8988T (cell line): ENCODE measurements around the gene PTPRM.

Experiments used
- DNase-seq: peaks from one replicate; pipeline ENCODE4 v3.0.0; 2011

PTPRM gene

DNA sequence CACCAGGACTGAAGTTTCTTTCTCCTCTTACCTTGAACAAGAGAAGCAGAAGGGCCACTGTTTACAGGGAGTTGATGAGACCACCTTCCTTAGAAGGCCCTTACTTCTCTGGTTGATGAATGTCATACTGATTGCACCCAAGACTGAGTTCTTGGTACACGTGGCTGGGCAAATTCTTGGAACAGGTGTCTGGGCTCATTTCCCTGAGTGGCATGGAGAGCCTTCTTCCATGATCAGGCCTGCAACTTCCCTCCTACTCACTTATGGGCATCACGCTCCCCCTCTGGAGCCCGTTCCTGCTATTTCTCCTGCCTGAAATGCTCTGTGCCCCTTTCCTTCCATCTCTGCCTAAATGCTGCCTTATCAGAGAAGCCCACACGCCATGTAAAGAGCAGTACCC lies 110.3 kb downstream of the PTPRM start:
- DNase-seq = no peak

DNA sequence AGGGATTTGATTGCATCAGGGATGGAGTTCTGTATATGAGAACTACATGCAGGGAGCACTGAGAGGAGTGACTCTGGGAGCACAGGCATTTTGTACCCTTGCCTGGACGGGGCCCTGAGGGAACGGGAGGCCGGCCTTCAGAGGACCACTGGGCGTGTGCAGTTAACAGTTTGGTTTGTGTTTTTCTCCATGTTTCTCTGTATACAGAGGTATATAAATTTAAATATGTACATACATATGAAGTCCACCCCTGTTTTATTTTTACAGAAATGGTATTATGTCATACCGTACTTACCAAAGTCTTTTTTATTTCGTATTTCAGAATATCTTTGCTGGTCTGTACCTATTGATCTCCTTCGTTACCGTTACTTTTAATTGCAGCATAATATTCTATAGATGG lies 111.3 kb downstream of the PTPRM start:
- no peak for DNase-seq

DNA sequence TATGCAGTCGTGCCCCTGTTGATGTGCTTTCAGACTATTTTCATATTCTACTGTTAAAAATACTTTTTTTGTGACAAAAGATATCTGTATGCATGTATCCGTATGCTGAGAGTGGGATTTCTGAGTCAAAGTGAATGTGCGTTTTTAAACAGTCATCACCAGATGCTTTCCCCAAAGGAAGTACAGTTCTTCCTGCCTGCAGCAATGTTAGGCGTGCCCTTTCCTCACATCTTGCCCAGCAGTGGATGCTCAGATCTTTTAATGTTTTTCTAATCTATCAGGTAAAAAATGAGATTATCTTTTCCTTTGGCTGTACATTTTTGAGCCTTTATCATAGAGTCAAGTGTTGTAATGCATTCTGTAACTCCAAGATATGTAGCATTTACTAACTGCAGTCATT lies 111.7 kb downstream of the PTPRM start:
- DNase-seq = no peak

DNA sequence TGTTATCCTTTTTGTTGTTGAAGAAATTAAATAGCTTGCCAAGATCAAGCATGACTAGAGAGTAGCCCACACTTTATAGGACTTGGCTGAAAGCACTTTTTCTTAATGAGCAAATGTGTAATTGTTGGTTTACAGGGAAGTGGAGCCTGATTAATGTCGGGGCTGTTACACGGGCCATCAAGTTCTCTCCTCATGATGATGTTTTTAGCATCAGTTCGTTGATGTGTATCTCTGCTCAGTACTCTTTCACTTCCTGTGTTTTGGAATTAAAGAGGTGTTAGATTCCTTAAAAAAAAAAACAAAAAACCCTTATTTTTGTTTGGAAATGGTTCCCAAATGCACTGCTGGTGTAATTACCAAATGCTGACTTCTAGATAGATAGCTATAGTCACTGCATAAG lies 114.2 kb downstream of the PTPRM start:
- no peak for DNase-seq

DNA sequence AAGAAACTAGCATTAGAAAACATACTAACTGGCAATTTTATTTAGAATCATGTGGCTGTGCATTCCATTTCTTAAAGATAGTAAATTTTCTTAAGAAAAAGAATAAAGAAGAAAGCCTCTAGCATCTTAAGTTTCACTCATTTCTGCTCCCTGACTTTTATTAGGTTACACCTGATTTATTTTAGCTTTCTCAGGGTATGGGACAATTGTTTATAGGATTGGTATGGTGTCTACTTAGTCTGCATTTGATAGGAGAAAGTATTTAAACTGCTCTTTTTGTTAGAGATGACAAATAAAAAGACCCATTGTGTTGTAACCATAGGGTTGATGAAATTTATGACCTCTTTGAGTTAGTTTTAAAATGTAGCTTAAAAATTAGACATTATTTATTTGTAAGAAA lies 115.2 kb downstream of the PTPRM start:
- DNase-seq = no peak

DNA sequence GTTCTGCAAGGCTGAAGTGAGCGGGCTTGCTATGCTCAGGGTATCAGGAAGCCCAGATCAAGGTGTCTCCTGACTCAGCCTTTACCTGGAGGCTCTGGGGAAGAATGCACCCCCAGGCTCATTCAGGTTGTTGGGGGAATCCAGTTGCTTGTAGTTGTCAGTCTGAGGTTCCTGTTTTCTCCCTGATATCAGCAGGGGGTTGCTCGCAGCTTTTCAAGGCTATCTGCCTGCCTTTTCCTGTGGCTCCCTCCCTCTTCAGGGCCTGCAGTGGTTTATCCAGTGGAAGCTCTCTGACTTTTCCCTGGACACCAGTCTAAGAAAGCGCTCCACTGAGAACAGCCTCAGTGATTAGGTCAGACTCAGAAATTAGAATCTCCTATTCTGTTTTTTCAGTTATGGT lies 116.6 kb downstream of the PTPRM start:
- no peak for DNase-seq

DNA sequence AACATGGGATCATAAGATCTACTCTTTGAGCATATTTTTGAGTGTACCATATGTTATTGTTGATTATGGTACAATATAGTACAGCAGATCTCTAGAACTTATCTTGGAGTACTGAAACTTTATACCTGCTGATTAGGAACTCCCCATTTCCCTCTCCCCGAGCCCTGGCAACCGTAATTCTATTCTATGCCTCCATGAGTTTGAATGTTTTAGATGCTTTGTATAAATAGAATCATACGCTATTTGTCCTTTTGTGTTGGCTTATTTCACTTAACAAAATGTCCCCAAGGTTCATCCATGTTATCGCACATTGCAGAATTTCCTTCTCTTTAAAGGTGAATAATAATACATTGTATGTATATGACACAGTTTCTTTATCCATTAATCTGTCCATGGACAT lies 117.2 kb downstream of the PTPRM start:
- no peak for DNase-seq

DNA sequence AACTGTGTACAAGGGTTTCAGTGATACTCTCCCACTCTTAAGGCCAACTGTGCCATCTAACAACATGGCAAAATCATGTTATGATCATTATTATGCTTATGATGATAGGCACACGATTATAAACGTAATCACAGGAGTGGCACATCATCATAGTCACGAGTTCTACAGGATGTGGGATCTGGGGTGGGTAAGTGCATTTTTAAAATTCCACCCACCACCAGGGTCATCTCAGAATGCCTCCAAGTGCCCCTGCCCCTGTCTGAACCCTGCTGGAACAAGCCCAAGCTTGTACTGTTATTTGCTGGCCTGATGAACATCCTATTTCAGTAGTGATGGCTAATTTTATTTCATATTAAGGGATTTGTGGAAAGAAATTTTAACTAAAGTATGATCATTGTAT lies 117.8 kb downstream of the PTPRM start:
- no peak for DNase-seq

DNA sequence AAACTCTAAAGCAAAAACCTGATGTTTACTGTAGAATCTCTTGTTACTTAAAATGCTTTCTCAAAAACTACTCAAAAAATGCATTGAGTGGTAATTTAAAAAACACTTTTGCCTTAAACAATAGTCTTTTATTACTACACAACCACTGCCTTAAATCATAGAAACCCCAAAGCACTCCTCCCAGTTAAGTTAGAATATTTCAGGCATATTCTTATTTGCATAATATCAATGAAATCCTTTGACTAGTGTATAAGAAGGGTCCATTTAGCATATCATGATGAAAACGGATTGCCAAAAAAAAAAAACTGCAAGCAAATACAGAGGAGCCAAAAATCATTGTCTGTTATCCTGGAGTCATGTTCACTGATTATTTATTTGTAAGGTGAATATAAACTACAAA lies 119.2 kb downstream of the PTPRM start:
- no peak for DNase-seq

DNA sequence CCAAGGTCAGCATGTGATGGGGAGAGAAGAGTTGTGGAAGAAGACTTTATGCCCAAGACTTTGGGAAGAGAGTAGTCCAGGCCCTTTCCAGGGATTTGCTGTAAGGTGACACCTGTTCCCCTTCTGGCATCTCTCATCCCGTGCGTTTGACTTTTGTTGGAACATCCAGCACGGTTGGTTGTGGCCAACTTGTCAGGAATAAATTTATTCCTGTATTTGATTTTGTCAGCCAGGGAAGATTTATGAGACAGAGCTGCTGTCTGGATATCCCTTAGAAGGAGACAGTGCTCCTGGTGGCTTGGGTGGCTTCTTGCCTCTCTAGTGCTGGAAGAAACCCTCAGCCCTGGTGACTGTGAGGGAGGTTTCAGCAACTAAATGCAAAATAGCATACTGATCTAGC lies 121.5 kb downstream of the PTPRM start:
- no peak for DNase-seq

DNA sequence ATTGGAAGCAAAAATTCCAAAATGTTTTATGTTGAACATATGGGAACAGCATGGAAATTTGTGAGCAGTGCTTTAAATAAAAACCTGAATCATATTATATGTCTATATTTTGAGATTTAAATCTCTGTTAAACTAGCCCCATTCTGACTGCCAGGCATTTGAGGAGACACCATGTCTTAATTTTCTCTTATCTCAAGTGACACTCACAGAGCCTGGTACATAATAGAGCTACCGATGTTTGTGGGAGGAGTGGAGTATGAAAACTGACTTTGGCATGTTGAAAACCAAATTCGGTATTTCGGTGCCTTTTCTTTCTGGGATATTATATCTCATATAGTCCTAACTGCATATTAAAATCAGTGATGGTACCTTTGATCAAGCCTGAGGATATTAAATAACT lies 124.1 kb downstream of the PTPRM start:
- DNase-seq = no peak

DNA sequence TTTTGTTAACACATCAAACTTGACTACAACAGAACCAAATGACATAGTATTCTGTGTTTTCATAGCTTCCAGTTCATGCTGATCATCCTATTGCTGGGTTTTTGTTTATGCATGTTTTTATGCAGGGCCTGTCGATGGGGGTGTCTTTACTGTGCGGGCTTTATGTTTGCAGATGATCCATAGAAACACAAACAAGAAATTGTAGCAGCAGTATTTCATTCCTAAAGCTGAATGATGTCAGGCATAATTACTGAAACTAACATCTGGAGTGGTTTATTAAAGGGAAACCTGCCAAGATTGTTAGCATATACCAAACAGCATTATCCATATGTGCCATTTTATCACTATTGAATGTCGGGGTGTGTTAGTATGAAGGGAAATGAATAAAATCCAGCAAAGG lies 129.7 kb downstream of the PTPRM start:
- no peak for DNase-seq

DNA sequence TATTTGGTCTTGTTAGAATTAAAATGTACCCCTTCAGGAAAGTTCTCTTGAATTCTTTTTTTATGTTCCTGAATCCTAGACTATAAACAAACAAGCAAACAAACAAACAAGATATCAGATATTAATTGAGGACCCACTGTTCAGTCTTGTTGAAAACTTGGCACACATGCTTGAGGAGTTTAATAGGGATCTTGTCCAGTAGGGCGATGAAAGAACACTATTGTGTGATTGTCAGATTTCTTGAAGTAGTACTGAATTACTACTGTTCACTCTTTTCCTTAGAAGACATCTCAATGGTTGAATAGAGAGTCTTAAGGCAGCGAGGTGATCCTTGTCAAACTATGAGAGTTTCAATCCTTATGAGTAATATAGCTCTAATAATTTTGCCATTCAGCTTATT lies 130.2 kb downstream of the PTPRM start:
- no peak for DNase-seq

DNA sequence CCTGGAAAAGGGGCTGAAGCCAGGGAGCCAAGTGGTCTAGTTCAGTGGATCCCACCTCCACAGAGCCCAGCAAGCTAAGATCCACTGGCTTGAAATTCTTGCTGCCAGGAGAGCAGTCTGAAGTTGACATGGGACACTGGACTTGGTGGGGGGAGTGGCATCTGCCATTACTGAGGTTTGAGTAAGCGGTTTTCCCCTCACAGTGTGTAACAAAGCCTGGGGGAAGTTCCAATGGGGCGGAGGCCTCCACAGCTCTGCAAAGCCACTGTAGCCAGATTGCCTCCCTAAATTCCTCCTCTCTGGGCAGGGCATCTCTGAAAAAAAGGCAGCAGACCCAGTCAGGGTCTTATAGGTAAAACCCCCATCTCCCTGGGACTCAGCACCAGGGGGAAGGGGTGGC lies 144.4 kb downstream of the PTPRM start:
- DNase-seq = no peak

DNA sequence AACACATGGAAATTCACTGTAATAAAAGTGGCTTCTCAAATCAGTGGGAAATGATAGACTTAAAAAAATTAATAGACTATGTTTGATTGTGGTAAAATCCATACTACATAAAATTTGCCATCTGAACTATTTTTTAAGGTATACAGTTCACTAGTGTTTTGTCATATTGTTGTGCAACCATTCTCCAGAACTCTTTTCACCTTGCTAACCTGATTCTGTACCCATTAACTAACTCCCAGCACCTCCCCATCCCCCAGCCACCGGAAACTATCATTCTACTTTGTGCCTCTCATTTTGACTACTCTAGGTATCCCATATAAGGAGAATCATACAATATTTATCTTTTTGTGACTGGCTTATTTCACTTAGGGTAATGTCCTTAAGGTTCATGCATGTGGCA lies 153.3 kb downstream of the PTPRM start:
- DNase-seq = no peak

DNA sequence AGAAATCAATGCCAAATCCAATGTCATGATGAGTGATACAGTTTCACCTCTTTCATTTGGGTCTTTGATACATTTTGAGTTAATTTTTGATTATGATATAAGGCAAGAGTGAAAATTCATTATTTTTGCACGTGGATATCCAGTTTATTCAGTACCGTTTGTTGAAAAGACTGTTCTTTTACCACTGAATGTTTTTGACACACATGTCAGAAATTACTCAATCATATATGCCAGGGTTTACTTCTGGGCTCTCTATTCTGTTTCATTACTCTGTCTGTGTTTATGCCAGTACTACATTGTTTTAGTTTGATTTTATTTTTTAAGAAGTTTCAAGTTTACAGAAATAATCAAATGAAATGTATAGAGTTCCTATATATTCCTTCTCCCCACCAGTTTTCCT lies 154.4 kb downstream of the PTPRM start:
- no peak for DNase-seq

DNA sequence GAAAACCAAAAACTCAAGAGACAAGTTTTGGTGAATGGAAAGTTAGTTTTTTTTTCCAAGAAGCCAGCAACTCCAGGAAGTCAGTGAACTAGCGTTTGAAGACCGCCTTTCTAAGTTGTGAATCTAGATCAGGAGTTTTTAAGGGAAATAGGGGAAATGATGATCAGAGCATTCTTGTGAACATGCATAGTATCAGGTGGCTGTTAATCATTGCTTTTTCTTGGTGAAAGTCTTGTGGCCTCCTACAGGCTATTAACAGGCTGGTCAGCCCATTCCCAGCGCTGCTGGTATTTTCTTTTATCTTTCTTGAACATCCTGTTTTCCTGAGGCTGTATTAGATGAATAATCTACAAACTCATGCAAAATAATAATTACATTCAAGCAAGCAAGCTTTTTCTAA lies 155.8 kb downstream of the PTPRM start:
- DNase-seq = no peak

DNA sequence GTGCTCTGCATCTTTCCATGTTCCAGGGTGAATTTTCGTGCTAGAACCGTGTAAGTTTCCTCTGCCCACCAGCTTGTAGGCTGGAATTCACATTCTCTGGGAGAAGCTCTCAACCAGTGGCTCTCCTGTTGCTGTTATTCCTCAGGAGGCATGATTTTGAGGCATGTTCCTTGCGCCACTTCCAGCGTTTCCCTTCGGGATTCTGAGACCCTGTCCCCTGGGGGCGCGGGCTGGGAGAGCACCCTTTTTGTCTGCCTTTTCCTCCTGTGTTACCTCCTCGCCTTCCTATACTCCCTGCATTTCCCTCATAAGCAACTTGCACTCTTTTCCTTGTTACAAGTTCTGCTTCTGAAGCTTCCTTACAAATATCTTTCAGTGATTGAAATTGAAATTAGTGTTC lies 156.4 kb downstream of the PTPRM start:
- no peak for DNase-seq

DNA sequence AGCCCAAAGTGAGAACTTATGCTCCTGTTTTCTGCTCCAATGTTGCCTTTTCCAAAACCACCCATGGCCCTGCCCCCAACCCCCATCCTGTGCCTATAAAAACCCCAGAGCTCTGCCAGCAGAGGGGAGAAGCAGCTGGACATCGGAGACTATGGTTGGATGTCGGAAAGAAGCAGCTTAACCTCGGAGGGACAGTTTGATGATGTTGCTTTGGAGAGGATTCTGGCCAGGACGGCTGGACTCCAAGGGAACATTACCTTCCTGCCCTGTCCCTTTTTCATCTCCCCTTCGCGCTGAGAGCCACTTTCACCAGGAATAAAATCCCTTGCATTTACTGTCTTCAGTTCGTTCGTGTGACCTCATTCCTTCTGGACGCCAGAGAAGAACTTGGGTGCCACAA lies 158.4 kb downstream of the PTPRM start:
- DNase-seq = no peak

DNA sequence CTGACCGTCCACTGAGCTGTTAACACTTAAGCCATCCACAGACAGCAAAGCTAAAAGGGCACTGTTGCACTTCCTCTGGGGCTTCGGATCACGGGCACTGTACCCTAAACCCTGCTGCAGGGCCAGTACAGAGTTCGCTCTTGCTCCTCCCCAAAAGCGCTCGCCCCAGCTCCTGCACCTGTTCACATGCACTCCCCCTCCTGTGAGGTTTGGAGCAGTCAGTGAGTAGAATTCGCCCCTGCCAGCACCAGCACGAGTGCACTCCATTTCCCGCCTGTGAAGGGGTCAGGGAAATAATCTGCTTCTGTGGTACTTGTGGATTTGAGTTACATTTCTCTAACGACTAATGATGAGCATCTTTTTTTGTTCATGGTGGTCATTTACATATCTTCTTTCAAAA lies 158.8 kb downstream of the PTPRM start:
- no peak for DNase-seq

DNA sequence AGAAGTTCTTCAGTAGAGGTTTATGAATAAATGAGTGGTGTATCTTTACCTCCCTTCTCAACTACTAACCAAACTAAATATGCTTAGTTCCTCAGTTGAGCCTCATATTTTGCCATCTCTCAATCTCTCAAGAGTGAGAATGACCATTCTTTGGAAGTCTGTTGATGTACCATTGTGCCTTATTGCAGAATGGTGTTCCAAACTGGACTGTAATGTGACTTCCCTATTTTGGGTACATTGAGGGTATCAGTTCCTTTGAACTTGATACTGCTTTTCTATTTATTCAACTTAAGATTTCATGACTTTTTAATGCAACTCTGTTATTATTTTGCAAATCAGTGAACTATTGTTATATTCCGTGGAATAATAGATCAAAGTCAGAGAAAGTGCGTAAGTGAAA lies 159.4 kb downstream of the PTPRM start:
- DNase-seq = no peak

DNA sequence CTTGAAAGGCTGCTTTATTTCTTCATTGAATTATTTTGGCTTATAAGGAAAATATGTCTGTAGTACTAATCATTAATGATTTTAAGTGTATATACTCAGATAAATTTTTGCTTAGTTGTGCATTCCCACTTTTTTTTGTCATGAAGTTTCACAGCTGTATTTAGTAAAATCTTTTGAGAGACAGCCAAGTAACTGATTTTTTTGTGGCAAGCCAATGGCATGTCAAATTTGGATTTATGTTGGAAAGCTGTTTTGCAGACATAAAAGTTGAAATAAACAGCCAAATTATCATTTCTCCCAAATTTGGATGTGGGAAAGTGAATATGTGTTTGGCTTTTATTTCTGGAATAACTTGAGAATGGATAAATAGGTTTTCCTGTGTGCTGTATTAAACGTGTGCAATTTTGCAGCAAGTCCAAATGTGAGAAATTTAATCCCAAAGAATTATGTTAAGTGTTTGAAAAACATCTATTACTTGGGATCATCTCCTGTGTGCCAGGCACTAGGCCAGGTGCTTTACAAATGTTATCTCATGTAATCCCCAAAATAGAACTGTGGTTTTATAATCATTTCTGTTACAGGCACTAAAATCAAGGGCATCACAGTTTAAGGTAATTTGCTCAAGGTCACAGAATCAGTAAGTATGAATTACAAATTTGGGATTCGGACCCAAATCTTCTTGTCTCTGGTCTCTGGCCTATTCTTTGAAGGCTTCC lies 160.4 kb downstream of the PTPRM start:
- no peak for DNase-seq

DNA sequence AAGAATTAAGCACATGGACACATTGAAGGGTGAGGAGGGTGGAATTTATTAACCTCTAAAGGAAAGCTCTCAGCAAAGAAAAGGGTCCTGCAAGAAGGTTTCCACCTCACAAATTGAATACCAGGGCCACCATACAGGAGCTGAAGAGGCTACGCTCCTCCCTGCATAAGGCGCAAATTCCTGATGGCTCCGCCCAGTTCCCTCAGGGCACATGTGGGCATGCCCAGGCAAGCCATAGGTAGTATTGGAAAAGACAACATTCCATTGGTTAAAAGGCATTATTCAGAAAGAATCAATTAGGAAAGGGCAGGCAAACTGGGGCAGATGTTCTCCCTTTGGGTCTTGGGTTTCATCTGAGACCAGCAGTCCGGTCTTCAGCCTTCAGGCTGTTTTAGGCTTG lies 161.2 kb downstream of the PTPRM start:
- no peak for DNase-seq

DNA sequence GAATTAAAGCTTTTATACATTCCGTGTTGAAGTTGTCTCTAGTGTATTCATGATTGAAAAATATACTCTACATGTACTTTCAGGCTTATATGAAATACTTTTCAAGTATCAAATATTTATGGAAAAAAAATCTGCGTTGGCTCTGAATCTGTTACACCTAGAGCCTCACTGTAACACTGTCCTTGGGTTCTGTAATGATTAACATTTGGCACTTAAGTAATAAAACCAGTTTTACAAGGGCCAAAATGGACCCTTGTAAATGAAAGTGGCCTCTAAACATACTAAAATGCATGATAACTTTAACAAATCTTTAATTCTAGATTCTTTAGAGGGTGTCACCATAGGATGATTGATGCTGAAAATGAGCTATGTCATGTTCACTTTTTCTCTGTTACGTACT lies 162.8 kb downstream of the PTPRM start:
- DNase-seq = no peak

DNA sequence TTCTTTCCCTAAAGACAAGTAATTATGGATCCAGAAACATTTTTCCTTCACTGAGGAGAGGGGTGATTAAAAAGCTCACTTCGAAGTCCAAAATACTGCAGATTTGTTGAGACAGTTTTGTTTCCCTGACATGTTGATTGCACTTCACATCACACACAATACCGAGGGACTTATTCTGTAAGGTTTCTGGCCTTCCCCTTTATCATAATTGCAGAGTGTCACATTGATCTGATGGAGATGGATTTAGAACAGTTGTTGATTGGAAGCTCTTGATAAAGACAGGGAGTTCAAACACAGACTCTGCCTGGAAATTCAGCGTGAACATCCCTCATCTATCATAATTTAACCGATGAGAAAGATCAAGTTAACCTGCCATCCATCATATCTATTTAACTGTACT lies 163.6 kb downstream of the PTPRM start:
- DNase-seq = no peak

DNA sequence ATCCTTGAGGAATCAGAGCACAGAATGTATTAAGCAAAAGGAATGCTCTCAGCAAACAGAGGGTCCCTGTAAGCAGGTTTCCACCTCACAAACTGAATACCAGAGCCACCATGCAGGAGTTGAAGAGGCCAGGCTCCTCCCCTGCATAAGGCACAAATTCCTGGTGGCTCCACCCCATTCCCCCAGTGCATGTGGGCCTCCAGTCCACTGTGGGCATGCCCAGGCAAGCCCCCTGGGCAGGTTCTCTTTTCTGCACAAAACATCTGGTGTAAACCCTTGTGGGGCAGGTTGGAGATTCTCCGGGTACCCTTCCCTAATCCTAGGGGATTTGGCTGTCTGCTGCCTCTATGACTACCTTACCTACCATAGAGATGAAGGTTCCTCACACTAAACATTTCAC lies 166.5 kb downstream of the PTPRM start:
- no peak for DNase-seq
